CD1c-positive myeloid dendritic cell (primary cell): Measurements from ENCODE around the gene INMT.

Experiments used
- DNase-seq: peaks from one replicate; pipeline ENCODE4 v3.0.0-alpha.2; 2016; ENCODE audit errors: extremely low spot score

Gene INMT

GRCh38 chr7:30750683-30751650 lies 968 bp upstream of the INMT start:
- DNase-seq = no peak

GRCh38 chr7:30752484-30752883 lies 549 bp downstream of the INMT start:
- no peak for DNase-seq

GRCh38 chr7:30752979-30753378 lies 1.0 kb downstream of the INMT start:
- DNase-seq = no peak

GRCh38 chr7:30754315-30754877 lies 2.5 kb downstream of the INMT start:
- DNase-seq = no peak

GRCh38 chr7:30755384-30756154 lies 3.6 kb downstream of the INMT start:
- no peak for DNase-seq

GRCh38 chr7:30757342-30757692 lies 5.4 kb downstream of the INMT start:
- no peak for DNase-seq

- no peak for DNase-seq
Measured at GRCh38 chr7:30760514-30761213, 8.7 kb downstream of the INMT start.

GRCh38 chr7:30761214-30762156 lies 9.6 kb downstream of the INMT start:
- DNase-seq = no peak

- no peak for DNase-seq
Measured at GRCh38 chr7:30764030-30764975, 12.4 kb downstream of the INMT start.

GRCh38 chr7:30765408-30765807 lies 13.5 kb downstream of the INMT start:
- no peak for DNase-seq

GRCh38 chr7:30770845-30771173 lies 18.9 kb downstream of the INMT start:
- DNase-seq = no peak

GRCh38 chr7:30771174-30771879 lies 19.4 kb downstream of the INMT start, which contains the start of gene MINDY4:
Gene MINDY4, plus strand, starts transcription at chr7:30771417. Its CDS starts 77 bp downstream, at chr7:30771494.
- DNase-seq = peak; percentile 84

- DNase-seq = peak; percentile 8
Measured at GRCh38 chr7:30771880-30772425, 20.0 kb downstream of the INMT start.

GRCh38 chr7:30772984-30773383 lies 21.0 kb downstream of the INMT start:
- no peak for DNase-seq

GRCh38 chr7:30775992-30776391 lies 24.1 kb downstream of the INMT start:
- DNase-seq = no peak

GRCh38 chr7:30776971-30777370 lies 25.0 kb downstream of the INMT start:
- no peak for DNase-seq

GRCh38 chr7:30778255-30779025 lies 26.5 kb downstream of the INMT start:
- DNase-seq = no peak

- DNase-seq = no peak
Measured at GRCh38 chr7:30779574-30779973, 27.6 kb downstream of the INMT start.
